ENCODE results near the gene PAK1IP1.

DNA sequence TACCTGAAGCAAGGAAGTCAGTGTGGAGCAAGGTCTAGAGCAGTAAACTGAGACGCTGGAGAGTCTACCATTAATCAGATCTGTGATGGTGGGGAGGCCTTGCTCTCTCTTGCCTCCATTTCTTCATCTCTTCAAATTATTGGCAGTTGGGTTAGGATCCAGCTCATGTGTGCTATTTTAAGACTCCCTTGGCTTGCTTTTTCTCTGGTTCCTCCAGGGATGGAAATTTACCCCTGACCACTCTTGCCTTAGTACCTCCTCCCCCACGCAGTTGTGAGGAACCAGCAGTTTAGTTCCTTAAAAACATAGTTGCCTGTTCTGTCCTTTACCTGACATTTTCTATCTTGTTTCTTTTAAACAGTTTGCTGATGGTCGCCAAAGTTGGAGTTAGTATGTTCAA is 35.5 kb downstream of the PAK1IP1 start:
- TF ChIP-seq CTCF (IDR thresholded peaks at IDR 0.05; ENCODE audit: low read depth, low read length): no peak
- TF ChIP-seq POLR2A (IDR thresholded peaks at IDR 0.05; ENCODE audit: extremely low read depth, insufficient read length): no peak
- TF ChIP-seq MYC (IDR thresholded peaks at IDR 0.05; ENCODE audit: low read depth, low read length): no peak
- TF ChIP-seq, protein P1, sequence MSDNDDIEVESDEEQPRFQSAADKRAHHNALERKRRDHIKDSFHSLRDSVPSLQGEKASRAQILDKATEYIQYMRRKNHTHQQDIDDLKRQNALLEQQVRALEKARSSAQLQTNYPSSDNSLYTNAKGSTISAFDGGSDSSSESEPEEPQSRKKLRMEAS (IDR thresholded peaks at IDR 0.05; ENCODE audit: low read depth, low read length): no peak

Data from NB4 (cell line).